ENCODE measurements around the gene ADSL.

- no peak for TF ChIP-seq ZBTB33 (IDR thresholded peaks at IDR 0.05; ENCODE audit: extremely low read depth, insufficient replicate concordance, low read length)
- no peak for TF ChIP-seq CTCF (IDR thresholded peaks at IDR 0.05 in 2 of 3, conservative IDR thresholded peaks at IDR 0.05 in 1 of 3; ENCODE audit: borderline replicate concordance in 1 of 3, insufficient read depth in 1 of 3, low read depth in 2 of 3, low read length in 2 of 3)
- TF ChIP-seq POLR2A (IDR thresholded peaks at IDR 0.05; ENCODE audit: borderline replicate concordance, extremely low read depth, insufficient read depth, insufficient read length): no peak
- no peak for TF ChIP-seq EZH2 (IDR thresholded peaks at IDR 0.05)
- TF ChIP-seq, protein P1, sequence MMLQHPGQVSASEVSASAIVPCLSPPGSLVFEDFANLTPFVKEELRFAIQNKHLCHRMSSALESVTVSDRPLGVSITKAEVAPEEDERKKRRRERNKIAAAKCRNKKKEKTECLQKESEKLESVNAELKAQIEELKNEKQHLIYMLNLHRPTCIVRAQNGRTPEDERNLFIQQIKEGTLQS (IDR thresholded peaks at IDR 0.05): no peak
- TF ChIP-seq ZNF274 (IDR thresholded peaks at IDR 0.05; ENCODE audit: low read depth, low read length): no peak
- no peak for TF ChIP-seq YY1 (IDR thresholded peaks at IDR 0.05; ENCODE audit: extremely low read depth, insufficient replicate concordance, low read depth, low read length)
- TF ChIP-seq SRF (IDR thresholded peaks at IDR 0.05; ENCODE audit: low read depth): no peak
- TF ChIP-seq JUND (IDR thresholded peaks at IDR 0.05): no peak
- TF ChIP-seq POLR2AphosphoS5 (IDR thresholded peaks at IDR 0.05; ENCODE audit: low read depth, low read length): no peak
These were observed 19.2 kb upstream of the ADSL start for GRCh38 chr22:40326905-40327735.

All from HCT116 (cell line).